Fibroblast of skin of back (primary cell): ENCODE measurements around the gene CHEK1.

Source experiments
- DNase-seq: peaks from one replicate; pipeline ENCODE4 v3.0.0-alpha.2; 2013

The CHEK1 gene

DNA sequence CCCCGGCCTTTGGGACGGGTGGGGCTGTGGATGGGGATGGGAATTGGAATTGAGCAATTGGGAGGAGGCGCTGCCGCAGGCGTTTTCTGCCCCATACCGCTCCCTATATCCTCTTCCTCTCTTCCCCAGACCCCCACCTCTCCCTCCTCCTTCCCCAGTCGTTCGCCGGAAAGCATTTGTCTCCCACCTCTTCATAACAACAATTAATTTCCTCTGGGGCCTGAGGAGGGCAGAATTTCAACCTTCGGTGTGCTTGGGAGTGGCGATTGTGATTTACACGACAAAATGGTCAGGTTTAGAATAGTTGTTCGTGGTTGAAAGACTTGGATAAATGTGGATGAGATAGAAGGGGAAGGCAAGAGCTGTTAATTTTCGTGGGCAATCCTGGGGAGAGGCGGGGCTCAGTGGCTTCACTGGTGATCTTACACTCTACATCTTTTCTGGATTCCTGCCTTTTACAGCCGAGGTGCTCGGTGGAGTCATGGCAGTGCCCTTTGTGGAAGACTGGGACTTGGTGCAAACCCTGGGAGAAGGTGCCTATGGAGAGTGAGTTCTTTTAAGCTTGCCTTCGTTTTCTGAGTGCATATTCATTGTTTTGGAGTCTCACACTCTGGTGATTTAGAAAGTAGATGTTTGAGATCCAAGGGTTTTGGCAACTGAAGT, 1.5 kb downstream of the CHEK1 start:
- peak; percentile 94 for DNase-seq

DNA sequence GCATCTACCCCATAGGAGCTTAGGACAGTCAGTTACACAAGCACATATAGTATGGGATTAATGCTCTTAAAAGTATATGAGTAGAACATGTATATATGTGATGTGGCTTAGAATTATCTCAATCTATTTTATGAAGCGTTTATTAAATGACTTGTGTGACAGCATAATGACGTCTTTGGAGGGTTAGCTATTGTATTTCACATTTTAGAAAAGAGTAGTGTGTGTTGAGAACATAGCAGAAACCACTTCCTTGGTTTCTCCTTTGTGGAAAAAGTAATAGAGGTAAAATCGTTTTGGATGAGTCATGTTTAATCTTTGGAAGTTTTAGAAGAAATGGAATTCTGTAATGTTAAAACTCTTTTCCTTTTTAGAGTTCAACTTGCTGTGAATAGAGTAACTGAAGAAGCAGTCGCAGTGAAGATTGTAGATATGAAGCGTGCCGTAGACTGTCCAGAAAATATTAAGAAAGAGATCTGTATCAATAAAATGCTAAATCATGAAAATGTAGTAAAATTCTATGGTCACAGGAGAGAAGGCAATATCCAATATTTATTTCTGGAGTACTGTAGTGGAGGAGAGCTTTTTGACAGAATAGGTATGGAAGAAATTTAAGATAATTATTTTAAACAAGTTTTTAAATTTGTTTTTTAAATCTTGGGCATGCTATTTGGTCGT, 2.4 kb downstream of the CHEK1 start:
- no peak for DNase-seq

DNA sequence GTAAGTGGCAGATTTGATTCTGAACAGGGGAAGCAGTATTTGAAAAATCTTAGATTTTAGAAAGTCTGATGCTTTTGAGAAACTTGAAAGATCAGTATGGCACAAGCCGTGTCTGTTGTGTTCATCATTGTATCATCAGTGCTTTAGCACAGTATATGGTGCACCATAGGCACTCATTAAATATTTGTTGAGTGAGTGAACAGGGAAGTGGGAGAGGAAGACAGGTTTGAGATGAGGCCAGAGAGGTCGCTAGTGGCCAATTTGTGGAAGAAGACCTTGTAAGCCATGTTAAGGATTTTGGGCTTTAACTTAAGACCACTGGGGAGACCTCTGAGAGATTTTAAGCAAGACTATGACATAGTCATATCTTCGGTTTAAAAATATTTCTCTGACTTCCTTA, 12.9 kb downstream of the CHEK1 start:
- DNase-seq: no peak

DNA sequence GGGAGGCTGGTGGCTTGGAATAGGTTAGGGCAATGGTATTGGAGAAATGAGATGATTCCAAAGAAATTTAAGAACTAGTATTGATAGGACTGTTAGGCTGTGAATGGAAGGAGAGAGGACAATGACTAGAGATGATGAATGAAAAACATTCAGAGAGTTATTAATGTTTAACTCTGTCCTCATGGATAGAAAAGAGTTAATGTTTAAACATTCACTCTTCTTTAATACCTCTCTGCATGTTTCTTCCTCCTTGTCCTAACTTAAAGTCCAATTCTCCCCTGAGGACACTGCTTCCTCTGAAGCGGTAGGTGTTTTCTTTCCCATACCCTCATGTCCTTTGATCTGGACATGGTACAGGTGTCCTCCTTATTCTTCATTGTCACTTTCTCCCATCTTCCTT, 13.4 kb downstream of the CHEK1 start:
- no peak for DNase-seq

DNA sequence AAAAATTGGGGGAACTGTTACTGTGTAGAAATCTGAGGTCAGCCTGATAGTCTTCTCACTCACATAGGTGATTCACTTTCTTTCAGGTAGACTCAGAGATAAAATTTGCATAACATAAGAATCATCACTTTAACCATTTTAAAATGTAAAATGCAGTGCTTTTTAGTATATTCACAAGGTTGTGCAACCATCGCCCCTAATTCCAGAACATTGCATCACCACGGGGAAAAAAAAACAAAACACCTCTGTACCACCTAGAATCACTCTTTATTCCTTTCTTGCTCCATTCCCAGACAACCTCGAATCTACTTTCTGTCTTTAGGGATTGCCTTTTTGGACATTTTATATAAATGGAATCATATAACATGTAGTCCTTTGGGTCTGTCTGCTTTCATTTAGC, 20.9 kb downstream of the CHEK1 start:
- DNase-seq: no peak

DNA sequence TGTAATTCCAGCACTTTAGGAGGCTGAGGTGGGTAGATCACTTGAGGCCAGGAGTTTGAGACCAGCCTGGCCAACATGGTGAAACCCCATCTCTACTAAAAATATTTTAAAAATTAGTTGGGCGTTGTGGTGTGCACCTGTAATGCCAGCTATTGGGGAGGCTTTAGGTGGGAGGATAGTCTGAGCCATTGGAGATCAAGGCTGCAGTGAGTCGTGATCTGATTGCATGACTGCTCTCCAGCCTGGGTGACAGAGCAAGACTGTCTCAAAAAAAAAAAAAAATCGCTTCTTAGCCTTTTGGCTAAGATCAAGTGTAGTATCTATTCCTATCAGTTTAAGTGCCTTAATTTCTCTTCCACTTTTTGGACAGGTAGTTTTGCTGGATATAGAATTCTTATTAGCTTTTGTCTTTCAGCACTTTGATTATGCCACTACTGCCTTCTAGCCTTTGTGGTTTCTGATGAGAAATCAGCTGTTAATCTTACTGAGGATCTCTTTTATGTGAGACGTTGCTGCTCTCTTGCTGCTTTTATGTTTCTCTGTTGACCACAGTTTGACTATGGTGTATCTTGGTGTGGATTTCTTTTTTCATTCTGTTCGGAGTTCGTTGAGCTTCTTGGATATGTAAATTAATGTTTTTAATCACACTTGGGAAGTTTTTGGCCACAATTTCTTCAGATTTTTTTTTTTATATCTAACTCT, 24.7 kb downstream of the CHEK1 start:
- no peak for DNase-seq

DNA sequence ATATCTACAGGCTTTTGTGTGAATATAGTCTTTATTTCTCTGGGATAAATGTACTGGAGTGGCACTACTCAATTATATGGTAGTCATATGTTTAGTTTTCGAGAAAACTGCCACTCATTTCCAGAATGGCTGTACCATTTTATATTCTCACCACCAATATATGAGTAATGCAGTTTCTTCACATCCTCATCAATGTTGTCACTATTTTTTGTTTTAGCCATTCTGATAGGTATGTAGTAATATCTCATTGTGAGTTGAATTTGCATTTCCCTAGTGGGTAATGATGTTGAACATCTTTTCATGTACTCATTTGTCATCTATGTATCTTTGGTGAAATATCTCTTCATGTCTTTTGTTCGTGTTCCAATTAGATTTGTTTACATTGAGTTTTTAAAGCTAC, 37.7 kb downstream of the CHEK1 start:
- no peak for DNase-seq

DNA sequence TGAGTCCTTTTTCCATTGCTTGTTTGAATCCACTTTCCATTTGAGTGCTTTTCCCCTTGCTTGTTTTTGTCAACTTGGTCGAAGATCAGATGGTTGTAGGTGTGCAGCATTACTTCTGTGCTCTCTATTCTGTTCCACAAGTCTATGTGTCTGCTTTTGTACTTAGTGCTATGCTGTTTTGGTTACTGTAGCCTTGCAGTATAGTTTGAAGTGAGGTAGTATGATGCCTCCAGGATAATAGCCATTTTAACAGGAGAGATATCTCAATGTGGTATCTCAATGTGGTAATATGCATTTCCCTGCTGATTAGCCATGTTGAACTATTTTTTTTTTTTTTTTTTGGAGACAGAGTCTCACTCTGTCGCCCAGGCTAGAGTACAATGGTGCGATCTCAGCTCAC, 38.9 kb downstream of the CHEK1 start:
- no peak for DNase-seq

DNA sequence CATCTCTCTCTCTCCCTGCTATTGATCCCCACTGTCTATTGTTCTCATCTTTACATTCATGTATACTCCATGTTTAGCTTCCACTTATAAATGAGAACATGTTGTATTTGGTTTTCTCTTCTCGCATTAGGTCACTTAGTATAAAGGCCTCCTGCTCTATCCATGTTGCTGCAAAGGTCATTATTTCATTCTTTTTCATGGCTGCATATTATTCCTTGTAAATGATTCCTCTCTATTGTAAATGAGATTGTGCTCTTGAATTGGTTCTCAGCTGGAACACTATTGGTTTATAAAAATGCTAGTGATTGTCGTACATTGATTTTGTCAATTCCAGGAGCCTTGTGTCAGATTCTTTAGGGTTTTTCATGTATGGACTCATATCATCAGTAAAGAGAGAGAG, 42.2 kb downstream of the CHEK1 start:
- no peak for DNase-seq

DNA sequence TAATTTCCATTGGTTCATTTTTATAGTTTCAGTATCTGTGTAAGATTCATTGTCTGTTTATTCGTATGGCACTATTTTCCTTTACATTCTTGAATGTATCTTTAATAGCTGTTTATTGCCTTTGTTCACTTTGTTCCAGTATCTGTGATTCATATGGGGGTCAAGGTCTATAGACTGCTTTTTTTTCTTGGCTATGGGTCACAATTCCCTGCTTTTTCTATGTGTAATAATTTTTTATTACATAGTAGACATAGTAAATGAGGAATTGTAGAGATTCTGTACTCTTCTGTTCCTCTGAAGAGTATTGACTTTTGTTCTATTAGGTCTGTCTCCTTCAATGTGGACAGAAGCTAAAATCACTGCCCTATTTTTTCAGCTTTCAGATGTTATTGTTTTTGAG, 45.2 kb downstream of the CHEK1 start:
- no peak for DNase-seq

DNA sequence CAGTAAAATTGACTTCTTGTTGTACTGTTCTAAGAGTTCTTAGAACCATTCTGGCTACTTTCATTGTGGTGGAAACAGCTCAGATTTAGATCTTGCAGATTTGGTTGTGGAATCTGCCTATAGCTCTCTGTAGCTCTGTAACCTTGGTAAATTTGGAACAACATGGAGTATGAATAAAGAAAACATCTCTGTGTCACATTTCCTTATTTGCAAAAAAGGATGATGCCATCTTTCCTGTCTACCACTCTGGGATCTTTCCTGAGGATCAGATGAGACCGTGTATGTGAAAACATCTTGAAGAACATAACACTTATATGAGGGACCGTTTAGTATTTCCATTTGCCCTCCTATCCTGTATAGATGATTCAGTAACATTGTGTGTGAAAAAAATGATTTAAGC, 46.6 kb downstream of the CHEK1 start:
- no peak for DNase-seq

DNA sequence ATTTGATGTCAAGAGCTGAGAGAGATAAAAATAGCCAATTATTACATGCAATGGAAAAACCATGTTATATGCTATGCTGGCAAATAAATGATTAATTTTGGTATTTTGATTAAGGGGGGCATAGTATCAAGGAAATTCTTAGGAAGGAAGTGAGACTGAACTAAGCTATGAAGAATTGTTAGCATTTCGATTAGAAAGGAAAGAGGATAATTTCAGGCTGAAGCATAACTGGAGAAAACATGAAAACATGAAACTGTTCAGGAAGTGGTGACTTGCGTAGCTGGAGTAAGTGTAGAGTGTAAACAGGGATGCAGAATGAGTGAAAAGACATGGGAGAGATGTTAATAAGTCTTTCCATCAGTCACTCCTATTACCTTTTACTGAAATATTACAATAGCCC, 49.2 kb downstream of the CHEK1 start:
- DNase-seq: no peak

DNA sequence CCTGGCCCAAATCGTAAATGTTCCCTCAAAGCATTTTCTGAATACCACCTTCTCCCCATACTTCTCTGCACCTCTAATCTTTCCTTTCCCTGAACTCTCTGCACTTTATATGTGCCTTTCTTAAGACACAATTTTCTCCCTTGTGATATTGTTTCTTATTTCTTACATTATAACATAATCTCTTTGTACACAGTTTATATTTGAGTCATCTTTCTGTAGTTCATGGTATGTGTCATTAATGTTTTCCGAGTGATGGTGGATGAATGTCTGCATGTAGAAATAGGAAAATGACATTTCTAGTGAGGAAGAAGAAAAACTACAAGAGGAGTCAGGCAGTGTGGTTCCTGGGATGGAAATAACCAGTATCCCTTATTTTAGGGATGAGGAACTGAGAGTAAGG, 50.2 kb downstream of the CHEK1 start:
- no peak for DNase-seq

DNA sequence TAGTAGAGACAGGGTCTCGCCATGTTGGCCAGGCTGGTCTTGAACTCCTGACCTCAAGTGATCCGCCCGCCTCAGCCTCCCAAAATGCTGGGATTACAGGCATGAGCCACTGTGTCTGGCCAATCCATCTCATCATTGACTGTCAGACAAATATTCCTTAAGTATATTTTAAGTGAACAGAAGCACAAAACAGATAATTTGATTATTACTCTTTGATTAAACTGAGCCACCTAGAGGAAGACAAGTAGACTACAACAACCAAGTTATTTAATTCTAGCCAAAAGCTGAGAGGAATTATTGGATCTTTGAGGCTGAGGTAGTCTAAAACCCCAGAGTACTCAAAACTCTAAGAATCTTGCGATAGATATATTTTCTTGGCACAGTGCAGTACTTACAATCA, 54.4 kb downstream of the CHEK1 start:
- DNase-seq: no peak

DNA sequence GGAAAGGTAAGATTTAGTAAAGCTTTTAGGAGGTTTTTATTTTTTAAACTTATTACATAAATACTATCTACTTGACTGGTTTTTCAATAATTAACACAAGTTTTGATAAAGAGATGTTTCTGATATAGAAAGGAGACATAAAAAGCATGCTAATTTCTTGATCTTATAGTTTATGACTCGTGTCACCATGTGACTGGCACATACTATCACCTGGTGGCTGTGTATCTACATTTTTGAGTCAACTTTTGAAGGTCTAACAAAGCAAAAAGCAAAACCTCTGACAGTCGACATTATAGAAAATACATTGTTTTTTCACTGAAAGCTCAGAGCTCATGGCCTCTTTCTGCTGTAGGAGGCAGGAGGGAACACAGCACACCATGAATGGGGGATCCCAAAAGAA, 54.9 kb downstream of the CHEK1 start:
- DNase-seq: no peak

DNA sequence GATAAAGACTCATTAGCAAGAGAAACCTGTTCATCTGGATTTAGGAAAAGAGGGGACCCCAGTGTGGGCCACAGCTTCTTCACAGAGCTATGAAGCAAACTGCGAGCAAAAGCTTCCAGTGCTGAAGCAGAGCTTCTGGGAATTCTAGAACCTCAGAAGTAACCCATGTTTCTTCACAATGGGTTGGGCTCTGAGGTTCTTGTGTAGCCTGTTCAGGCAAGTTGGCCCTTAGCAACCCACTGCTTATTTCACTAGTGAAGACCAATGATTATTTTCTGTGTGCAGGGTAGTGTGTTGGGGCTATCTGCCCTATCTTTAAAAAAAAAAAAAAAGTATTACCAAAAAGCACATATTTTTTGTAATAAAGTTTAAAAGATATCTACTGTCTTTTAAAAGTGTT, 55.8 kb downstream of the CHEK1 start, which contains the start of gene ACRV1:
Gene ACRV1 (minus strand): TSS at position 101 of the 400 bp plus-strand sequence. CDS start 67 bp downstream, at position 34.
- DNase-seq: no peak

DNA sequence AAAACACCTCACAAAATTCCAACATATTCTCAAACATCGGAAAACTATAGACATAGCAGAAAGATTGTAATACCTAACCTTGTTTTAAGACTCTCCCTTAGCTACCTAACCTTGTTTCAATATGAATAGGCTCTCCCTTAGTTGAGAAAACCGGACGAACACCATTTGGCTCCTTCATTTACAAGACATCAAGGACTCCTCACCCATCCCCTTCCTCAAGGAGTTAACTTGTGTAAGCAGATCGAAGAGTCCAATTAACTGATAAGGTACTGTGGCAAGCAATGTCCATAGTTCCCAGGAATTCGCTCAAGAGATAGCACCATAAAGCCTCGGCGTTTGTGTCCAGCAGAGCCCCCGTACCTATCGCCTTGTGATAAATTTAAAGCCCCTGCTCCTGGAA, 60.3 kb downstream of the CHEK1 start:
- no peak for DNase-seq

DNA sequence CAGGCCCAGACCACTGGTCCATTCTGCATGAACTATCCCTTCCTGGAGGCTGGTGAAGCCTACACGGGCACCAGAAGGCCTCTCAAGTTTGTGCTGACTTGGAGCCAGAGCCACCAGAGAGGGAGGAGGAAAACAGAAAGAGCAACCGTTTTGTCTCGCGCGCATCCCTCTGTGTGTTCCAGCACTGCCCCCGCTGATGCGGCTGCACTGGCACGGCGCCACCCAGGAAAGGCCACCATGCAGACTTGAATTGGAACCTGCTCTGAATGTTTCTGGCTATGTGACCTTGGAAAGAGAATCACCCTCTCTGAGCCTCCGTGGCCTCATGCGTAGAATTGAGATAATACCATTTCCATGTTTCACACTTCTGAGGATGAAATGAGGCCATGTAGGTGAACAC, 63.1 kb downstream of the CHEK1 start:
- DNase-seq: no peak

DNA sequence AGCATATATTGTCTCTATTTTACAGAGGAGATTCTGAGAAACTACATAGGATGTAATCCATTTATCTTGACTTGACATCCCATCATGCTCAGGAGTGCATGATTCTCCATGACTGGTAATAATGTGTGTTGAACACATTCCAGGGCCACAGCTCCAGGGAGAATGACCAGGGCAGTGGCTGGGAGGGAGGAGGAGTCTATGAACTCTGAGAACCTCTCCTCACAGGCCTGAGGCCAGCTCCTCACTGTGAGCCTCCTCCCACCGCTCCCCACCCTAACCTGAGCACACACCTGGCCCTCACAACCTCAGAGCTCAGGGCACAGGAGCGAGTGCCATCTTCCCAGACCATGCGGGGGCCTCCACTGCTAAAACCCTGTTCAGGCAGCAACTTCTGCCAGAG, 63.7 kb downstream of the CHEK1 start:
- DNase-seq: no peak

DNA sequence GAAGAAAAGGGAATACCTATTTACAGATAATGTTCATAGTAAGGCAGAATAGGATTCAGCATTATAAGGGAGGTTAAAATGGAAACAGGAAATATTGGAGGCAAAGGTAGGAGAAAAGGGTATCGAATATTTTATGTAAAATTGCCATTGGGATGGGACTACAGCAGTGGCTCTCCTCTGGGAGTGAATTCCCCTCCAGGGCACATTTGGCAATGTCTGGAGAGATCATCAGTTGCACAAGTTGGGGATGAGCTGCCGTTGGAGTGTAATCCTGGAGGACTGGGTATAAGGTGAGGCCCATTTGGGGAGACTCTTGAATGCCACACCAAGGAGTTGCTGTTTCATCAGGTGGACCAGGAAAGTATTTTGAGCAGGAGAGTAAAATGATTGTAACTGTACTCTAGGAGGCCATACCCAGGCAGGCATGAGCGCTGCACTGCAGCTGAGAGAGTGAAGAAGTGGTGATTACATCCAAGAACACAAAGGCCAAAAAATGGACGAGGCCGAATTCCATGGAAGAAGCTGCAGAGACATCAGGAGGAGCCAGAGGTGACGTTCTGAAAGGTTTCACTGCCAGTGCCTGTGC, 64.4 kb downstream of the CHEK1 start:
- DNase-seq: no peak

DNA sequence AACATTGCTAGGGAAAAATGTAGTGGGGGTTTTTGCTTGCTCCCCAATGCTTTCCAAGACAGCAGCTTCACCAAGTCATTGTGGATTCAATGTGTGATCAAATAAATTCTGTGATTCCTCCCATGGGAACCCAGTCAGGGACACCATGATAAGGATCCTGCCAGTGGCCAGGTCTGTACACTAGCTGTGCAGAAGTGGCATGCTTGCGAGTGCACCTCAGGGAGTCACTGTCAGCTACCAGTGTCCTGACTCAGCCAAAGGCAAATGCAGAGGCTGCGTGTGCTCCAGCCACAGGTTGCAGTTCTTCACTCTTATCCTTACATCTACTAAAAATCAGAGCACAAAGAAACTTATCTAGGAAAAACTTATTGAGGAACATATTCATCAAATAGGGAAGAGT, 65.0 kb downstream of the CHEK1 start:
- DNase-seq: no peak

DNA sequence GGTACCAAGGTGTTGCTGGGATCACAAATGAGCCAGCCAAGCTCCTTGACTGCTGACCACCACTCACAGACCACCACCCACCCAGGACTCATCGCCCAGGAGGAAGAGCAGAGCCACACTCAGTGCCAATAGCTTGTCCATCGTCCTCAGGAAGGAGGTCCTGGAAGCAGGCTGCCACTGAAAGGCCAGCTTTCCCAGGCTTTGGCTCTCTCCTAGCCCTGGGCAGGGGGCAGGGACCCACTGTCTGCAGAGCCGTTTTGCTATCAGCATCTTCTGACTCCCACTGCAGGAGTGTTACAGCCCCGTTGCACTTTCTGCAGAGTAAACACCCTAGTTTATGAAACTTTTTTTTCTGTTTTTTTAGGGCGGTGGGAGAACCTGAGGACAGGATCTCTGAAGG, 67.9 kb downstream of the CHEK1 start:
- no peak for DNase-seq

DNA sequence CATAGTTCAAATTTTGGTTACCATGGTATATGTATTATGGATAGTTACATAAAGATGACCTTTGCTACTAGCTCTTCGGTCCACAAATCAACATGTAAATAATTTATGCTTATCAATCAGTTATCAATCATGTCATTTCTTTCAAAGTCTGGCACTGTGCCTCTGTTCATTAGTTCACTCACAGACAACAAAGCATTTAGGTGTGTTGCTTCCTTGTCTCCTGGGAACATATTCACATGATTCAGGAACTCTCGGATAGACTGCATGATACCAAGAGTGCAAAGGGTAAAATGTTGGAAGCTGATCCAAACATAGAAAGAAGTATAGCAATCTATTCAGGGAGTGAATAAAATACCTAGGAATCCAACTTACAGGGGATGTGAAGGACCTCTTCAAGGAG, 70.0 kb downstream of the CHEK1 start:
- DNase-seq: no peak
